Fibroblast of the aortic adventitia (primary cell): ENCODE results near the gene TMEM126A. TPM values are rescaled to one million over a fixed set of nuclear protein-coding genes. Genes with fewer than 3 reads are reported as not detected.

Experiments
- DNase-seq: peaks from one replicate; pipeline ENCODE4 v3.0.0-alpha.2; 2010; ENCODE audit warnings: low read depth
- H3K4me3 ChIP-seq: 2 replicates; pipeline ENCODE4 v1.5.1; 2011; ENCODE audit warnings: low read depth, mild to moderate bottlenecking, control low read depth, low read length, moderate library complexity
- CTCF ChIP-seq: IDR thresholded peaks from 2 replicates; pipeline ENCODE4 v1.5.1; 2011; ENCODE audit warnings: mild to moderate bottlenecking, low read length, control low read depth, inconsistent platforms; ENCODE audit not compliant: insufficient read depth
- total RNA-seq: library from RNA; depleted of rRNA; stranded (reverse); fragments of >200 nt; gene quantifications from 2 replicates; pipeline ENCODE4 v1.2.3, GENCODE V29; 2012; ENCODE audit warnings: low replicate concordance

The TMEM126A gene
- total RNA-seq, 1 donor: 61.5 TPM

GRCh38 chr11:85620256-85620655 is 27.5 kb upstream of the TMEM126A start:
- H3K4me3 ChIP-seq: no peak overlapping the region

GRCh38 chr11:85626496-85626895 is 21.3 kb upstream of the TMEM126A start:
- no peak for TF ChIP-seq CTCF
- peak overlapping the region; percentile 78 for H3K4me3 ChIP-seq
- DNase-seq: no peak

More at GRCh38 chr11:85620256-85620655, 27.5 kb upstream of the TMEM126A start:
- no peak for TF ChIP-seq CTCF
- DNase-seq: no peak

GRCh38 chr11:85627332-85627997 is 20.3 kb upstream of the TMEM126A start, which contains the start of gene DLG2:
Gene DLG2 (minus strand): TSS chr11:85627344.
- no peak for TF ChIP-seq CTCF
- H3K4me3 ChIP-seq: peak within 1 kb of the TSS; percentile 78
- peak; percentile 51 for DNase-seq

- no peak for TF ChIP-seq CTCF
- peak within 1 kb of the TSS; percentile 87 for H3K4me3 ChIP-seq
- peak; percentile 93 for DNase-seq
Measured at GRCh38 chr11:85627998-85628770, 19.6 kb upstream of the TMEM126A start, which contains the start of gene TMEM126B. Gene TMEM126B (plus strand): TSS chr11:85628593. CDS start chr11:85628608, 15 bp downstream.

GRCh38 chr11:85628771-85629341 is 18.9 kb upstream of the TMEM126A start:
- H3K4me3 ChIP-seq: peak overlapping the region; percentile 87
- no peak for TF ChIP-seq CTCF
- peak; percentile 5 for DNase-seq

GRCh38 chr11:85634747-85635146 is 13.0 kb upstream of the TMEM126A start:
- DNase-seq: no peak
- H3K4me3 ChIP-seq: no peak overlapping the region
- TF ChIP-seq CTCF: no peak
